Neural progenitor cell (in vitro differentiated cells): ENCODE results near the gene PPP1R9A.

Source experiments
- CTCF ChIP-seq: fragments of 200-600 bp; sonication (generic); IDR thresholded peaks from 2 replicates; pipeline ENCODE4 v1.5.1; 2017; ENCODE audit warnings: antibody characterized with exemption, mild to moderate bottlenecking
- EZH2phosphoT487 ChIP-seq: fragments of 200-600 bp; sonication (generic); IDR thresholded peaks from 2 replicates; pipeline ENCODE4 v1.6.1; 2017; ENCODE audit warnings: antibody characterized with exemption

- no peak for TF ChIP-seq CTCF
- TF ChIP-seq EZH2phosphoT487, result no peak
Observed at GRCh38 chr7:95311389-95311788, 404.0 kb downstream of the PPP1R9A start.
